Hair follicular keratinocyte (primary cell): ENCODE data around the gene ARL8B. TPM values are rescaled to one million over a fixed set of nuclear protein-coding genes. Genes with fewer than 3 reads are reported as not detected.

ENCODE experiments used
- total RNA-seq: library from RNA; depleted of rRNA; stranded (reverse); fragments of >200 nt; gene quantifications from 2 replicates; pipeline ENCODE4 v1.2.3, GENCODE V29; 2015

ARL8B gene
- total RNA-seq, result 24.6 and 36.5 TPM in 2 replicates

DNA sequence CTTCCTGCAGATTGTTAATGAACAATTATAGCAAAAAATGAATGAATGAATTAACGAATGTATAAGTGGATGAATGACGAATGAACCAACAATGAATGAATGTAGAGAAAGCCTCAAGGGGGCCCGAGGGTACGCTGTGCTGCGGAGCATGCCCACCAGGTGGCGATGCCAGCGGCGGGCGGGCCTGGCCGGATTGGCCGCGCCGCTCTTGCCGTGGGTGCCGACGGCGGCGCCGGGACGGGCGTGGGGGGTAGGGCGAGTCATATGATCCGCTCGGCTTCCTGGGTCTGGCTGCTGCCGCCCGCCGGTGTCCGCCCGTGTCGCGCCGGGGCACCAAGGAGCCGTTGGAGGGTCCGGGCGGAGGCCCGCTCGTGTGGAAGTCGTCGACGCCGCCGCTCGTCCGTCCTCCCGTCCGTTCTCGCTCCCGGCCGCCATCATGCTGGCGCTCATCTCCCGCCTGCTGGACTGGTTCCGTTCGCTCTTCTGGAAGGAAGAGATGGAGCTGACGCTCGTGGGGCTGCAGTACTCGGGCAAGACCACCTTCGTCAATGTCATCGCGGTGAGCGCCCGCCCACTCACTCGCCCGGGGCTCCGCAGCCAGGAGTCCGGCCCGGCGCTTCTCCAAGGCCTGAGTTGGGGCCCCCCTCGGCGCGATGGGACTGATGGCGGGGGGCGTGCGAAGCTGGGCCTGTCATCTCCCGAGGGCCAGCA lies at the start of gene ARL8B:
Gene ARL8B (plus strand): TSS at position 263 of the 711 bp plus-strand sequence. CDS start 174 bp downstream, at position 437.

DNA sequence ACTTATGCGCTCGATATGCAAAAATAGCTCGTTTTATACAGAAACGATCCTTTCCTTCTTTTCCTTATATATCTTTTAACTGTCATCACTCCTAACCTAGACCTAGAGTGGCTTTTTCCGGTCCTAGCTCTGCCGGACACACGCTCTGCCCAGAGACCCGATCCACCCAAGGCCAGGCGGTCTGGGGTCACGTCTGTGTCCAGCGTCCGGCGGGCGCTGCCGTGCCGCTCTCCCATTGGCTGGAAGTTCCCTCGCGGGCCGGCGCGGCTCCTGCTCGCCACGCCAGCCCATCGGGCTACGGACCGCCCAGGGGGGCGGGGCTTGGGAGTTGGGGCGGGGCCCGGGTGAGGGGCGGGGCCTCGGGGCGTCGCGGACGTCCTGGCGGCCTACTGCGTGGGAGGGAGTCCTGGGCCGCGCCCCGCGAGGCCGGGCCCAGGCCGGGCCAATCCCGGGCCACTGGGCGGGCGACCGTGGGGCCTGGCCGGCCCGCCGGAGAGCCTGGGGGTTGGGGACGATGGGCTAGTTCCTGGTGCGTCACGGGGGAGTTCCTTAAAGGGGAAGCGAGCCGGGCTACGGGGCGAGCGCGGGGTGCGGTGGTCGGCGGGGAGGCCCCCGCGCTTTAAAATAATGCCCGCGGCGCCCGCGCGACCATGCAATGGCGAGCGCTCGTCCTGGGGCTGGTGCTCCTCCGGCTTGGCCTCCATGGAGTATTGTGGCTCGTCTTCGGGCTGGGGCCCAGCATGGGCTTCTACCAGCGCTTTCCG lies 65.2 kb downstream of the ARL8B start, which contains the start of gene EDEM1:
Gene EDEM1 (plus strand): TSS at position 552 of the 764 bp plus-strand sequence. CDS start 99 bp downstream, at position 651.

Other genes starting within 250 kb of the ARL8B start
- gene BHLHE40, start 142.9 kb upstream of the ARL8B start, total RNA-seq, result 62.2 and 129 TPM in 2 replicates
- 61.1 and 75.1 TPM in 2 replicates for gene EDEM1, start 65.4 kb downstream of the ARL8B start, total RNA-seq